Astrocyte of the hippocampus (primary cell): ENCODE data around the gene IL4R.

ENCODE experiments used
- DNase-seq: peaks from one replicate; pipeline ENCODE4 v3.0.0; 2011; ENCODE audit warnings: low read depth, low spot score

The IL4R gene

GRCh38 chr16:27314986-27315332 lies 1.2 kb downstream of the IL4R start:
- no peak for DNase-seq

- no peak for DNase-seq
Observed at GRCh38 chr16:27315333-27316037, 1.7 kb downstream of the IL4R start.

GRCh38 chr16:27316038-27316680 lies 2.4 kb downstream of the IL4R start:
- DNase-seq, result no peak

GRCh38 chr16:27317320-27317719 lies 3.5 kb downstream of the IL4R start:
- no peak for DNase-seq

GRCh38 chr16:27317738-27318391 lies 4.1 kb downstream of the IL4R start:
- DNase-seq, result no peak

GRCh38 chr16:27318392-27319256 lies 4.8 kb downstream of the IL4R start:
- no peak for DNase-seq

- no peak for DNase-seq
Observed at GRCh38 chr16:27319257-27319965, 5.6 kb downstream of the IL4R start.

GRCh38 chr16:27320261-27321012 lies 6.7 kb downstream of the IL4R start:
- DNase-seq, result no peak

- DNase-seq, result no peak
Observed at GRCh38 chr16:27321013-27321915, 7.5 kb downstream of the IL4R start.

GRCh38 chr16:27322858-27323780 lies 9.3 kb downstream of the IL4R start:
- no peak for DNase-seq

- DNase-seq, result no peak
Observed at GRCh38 chr16:27323781-27324561, 10.2 kb downstream of the IL4R start.

GRCh38 chr16:27324851-27325301 lies 11.1 kb downstream of the IL4R start:
- no peak for DNase-seq

- DNase-seq, result no peak
Observed at GRCh38 chr16:27325736-27326135, 12.0 kb downstream of the IL4R start.

- no peak for DNase-seq
Observed at GRCh38 chr16:27326251-27326650, 12.5 kb downstream of the IL4R start.

- peak; percentile 82 for DNase-seq
Observed at GRCh38 chr16:27326738-27327585, 13.2 kb downstream of the IL4R start.

GRCh38 chr16:27327586-27327915 lies 13.8 kb downstream of the IL4R start:
- no peak for DNase-seq

- no peak for DNase-seq
Observed at GRCh38 chr16:27328937-27329336, 15.2 kb downstream of the IL4R start.
